Urothelium cell line (cell line): Measurements from ENCODE around the gene B4GALNT2.
A peak's percentile ranks its signal among the peaks of the same experiment; 100 is the strongest.
"Not testable (repeated sequence)": the region's sequence is repeated elsewhere in the genome, so short reads cannot be mapped to it uniquely, and the experiment has no call there.

Source experiments
- DNase-seq: peaks from one replicate; pipeline ENCODE4 v3.0.0; 2011; ENCODE audit warnings: low spot score, mixed read lengths
- FAIRE-seq: peaks from 2 replicates; lab custom pipeline; 2011; peaks lifted over from hg19 to GRCh38; lab: Jason Lieb, UNC

Gene B4GALNT2

GRCh38 chr17:49170711-49171110, 38.1 kb downstream of the B4GALNT2 start:
- not testable (repeated sequence) for FAIRE-seq, DNase-seq

GRCh38 chr17:49175978-49176377, 43.4 kb downstream of the B4GALNT2 start:
- not testable (repeated sequence) for FAIRE-seq

GRCh38 chr17:49180303-49180702, 47.7 kb downstream of the B4GALNT2 start:
- FAIRE-seq (no peak), DNase-seq (peak; percentile 72)

More at GRCh38 chr17:49175978-49176377, 43.4 kb downstream of the B4GALNT2 start:
- not testable (repeated sequence) for DNase-seq

GRCh38 chr17:49180998-49181635, 48.5 kb downstream of the B4GALNT2 start:
- no peak for FAIRE-seq
- no peak for DNase-seq

- no peak for DNase-seq
- no peak for FAIRE-seq
These were observed 50.8 kb downstream of the B4GALNT2 start for GRCh38 chr17:49183341-49183740.

GRCh38 chr17:49183801-49184200, 51.2 kb downstream of the B4GALNT2 start:
- FAIRE-seq: no peak
- no peak for DNase-seq

- not testable (repeated sequence) for DNase-seq, FAIRE-seq
These were observed 52.0 kb downstream of the B4GALNT2 start for GRCh38 chr17:49184522-49184921.

- DNase-seq, FAIRE-seq: not testable (repeated sequence)
These were observed 52.8 kb downstream of the B4GALNT2 start for GRCh38 chr17:49185381-49185780.

GRCh38 chr17:49187301-49187700, 54.7 kb downstream of the B4GALNT2 start:
- no peak for FAIRE-seq

GRCh38 chr17:49190932-49191331, 58.4 kb downstream of the B4GALNT2 start:
- FAIRE-seq (no peak), DNase-seq (no peak)

More at GRCh38 chr17:49187301-49187700, 54.7 kb downstream of the B4GALNT2 start:
- no peak for DNase-seq

- DNase-seq (no peak), FAIRE-seq (no peak)
These were observed 58.9 kb downstream of the B4GALNT2 start for GRCh38 chr17:49191409-49191916.

- FAIRE-seq (no peak), DNase-seq (peak; percentile 79)
These were observed 59.6 kb downstream of the B4GALNT2 start for GRCh38 chr17:49191917-49192741.

- DNase-seq (peak; percentile 79), FAIRE-seq (no peak)
These were observed 61.1 kb downstream of the B4GALNT2 start for GRCh38 chr17:49193513-49194296.

- FAIRE-seq: no peak
- DNase-seq: no peak
These were observed 61.7 kb downstream of the B4GALNT2 start for GRCh38 chr17:49194297-49194607.

GRCh38 chr17:49195751-49196150, 63.2 kb downstream of the B4GALNT2 start:
- no peak for FAIRE-seq
- DNase-seq: no peak

GRCh38 chr17:49196520-49196919, 64.0 kb downstream of the B4GALNT2 start:
- DNase-seq (no peak), FAIRE-seq (no peak)

- FAIRE-seq (no peak), DNase-seq (no peak)
These were observed 64.9 kb downstream of the B4GALNT2 start for GRCh38 chr17:49197346-49197998.

GRCh38 chr17:49198211-49198610, 65.6 kb downstream of the B4GALNT2 start:
- DNase-seq (no peak), FAIRE-seq (no peak)

- FAIRE-seq: no peak
- no peak for DNase-seq
These were observed 68.0 kb downstream of the B4GALNT2 start for GRCh38 chr17:49200423-49201083.

- FAIRE-seq: no peak
These were observed 68.9 kb downstream of the B4GALNT2 start for GRCh38 chr17:49201481-49201927.

More at GRCh38 chr17:49201481-49201927, 68.9 kb downstream of the B4GALNT2 start:
- DNase-seq: no peak
